Brain pericyte (primary cell): Measurements from ENCODE around the gene AARS2.

Experiments
- DNase-seq: peaks from one replicate; pipeline ENCODE4 v3.0.0-alpha.2; 2012; ENCODE audit warnings: low read depth, low spot score

Gene AARS2

DNA sequence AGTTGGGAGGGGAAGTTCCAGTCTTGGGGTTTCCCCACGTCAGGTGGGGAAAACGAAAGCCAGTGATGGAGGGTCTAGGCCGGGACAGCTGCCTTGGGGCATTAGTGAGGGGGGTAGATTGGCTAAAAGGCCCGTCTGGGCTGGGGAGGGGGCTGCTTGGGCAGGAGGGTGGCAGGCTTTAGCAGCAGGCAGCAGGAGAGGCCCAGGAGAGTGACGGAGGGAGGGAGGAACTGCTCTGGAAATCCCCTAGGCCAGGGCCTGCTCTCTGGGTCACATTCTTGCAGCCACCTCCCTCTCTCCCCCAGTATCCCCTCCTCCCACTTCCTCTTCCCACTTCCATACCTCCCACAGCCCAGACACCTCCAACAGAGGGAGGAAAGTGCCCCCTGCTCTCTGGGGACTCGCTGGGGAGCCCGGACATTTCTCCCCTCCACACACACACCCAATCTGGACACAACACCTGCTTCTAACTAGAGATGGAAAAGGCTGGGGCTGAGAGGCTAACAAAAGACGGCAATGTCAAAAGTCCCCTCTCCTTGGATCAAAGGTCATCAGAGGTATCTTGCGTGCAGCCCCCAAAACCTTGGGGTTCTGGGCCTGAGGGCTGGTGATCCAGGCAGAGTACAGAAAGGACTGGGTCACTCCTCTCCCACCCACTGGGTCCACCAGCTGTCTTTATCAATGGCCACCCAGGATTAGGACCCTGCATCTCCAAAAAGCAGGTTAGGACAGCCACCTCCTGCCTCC is 49.6 kb downstream of the AARS2 start:
- DNase-seq, result no peak

DNA sequence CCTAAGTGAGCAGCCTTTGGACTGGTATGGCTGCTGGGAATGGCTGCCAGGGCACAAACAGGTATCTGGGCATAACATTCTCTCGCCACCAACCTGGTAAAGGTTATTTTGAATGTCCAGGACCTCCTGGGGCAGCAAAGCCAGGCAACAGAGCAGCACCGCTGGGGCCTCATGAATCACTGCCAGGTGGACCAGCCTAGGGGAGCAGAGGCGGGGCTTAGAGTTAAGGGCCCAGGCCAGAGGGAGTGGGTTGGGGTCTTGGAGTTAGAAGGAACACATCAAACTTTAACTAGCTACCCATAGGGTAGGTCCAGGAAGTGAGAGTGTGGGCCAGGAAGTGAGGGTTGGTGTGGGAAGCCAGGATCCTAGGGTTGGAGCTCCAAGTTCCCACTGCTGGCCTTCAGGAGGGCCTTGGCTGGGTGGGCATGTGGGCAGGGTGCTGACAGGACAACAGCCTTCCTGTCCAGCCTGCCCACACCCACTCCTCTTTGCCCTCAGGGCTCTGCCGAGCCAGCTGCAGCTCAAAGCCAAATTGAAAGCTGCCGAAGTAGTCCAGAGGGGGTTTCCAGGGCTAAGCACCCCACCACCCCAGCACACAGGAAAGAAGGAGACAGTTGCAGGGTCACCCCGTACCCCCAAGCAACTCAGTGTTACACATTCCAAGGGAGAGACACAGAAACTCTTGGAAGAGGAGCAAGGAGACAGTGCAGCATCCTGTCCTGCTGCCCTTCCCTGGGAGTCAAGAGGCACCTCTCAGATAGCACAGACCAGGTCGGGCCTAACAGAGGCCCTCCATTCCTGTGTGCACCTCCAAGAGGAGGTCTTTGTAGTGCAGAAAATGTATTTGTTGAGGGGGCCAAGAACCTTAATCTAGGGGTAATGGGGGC is 50.4 kb downstream of the AARS2 start:
- no peak for DNase-seq

DNA sequence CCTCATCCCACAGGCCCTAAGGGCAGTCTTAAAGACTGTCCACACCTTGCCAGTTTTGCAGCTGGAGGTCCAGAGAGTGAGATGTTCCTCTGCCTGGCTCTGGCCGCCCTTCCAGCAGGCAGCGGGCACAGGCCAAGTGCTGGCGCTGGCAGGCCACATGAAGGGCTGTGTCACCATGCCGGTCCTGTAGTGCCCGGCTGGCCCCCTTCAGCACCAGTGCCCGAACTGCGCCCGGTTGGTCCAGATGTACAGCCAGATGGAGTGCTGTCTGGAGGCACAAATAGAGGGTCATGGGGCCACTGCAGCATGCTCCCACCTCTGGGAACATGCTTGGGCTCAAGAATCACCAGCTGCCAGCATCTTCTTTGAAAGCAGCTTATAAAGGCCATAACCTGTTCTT is 51.6 kb downstream of the AARS2 start:
- no peak for DNase-seq

DNA sequence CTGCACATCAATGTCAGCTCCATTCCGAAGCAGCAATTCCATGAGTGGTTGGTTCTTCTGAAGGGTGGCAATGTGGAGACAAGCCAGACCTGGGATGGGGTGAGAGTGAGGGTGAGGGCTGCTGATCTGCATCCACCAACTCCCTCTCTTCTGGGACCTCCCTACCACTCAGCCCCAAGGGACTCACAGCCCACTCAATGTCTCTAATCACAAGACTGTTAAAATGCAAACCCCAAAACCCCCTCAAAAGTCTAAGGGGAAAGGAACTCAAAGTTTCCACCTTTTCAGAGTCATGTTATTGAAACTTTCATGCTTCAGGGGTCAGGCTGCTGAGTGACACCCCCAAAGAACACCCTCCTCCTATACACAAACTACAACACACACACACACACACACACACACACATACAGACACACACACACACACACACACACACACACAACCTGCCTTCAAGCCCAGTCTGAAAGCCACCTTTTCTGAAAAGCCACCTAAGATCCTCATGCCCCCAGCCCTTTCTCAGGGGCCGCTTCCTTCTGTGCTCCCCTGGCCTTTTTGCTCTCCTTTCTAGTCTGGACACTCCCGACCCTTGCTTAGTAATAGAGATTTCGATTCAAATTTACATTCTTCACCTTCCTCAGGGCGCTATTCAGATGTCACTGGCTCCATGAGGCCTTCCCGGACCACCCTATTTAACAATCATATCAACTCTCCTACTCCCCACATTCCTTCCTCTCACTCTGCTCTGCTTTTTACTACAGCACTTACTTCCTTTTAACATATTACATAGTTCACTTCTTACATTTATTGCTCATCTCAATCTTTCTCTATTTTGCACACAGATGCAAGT is 52.5 kb downstream of the AARS2 start:
- DNase-seq, result no peak

DNA sequence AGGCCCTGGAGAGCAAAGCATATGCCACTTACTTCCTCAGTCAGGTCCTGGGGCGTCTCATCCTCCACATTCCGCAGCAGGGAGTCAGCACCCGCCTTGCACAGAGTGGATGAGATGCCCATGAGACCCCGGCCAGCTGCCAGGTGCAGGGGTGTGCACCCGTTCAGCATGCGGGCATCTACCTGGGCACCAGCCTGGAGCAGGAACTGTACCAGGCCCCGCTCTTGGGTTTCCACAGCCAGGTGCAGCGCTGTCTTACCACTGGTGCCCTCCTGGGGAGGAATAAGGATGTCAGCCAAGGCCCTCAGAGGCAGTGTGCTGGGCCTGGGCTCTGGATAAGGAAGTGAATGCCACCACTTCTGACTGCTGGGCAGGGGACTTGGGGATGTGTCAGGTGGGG is 53.1 kb downstream of the AARS2 start:
- DNase-seq, result no peak

DNA sequence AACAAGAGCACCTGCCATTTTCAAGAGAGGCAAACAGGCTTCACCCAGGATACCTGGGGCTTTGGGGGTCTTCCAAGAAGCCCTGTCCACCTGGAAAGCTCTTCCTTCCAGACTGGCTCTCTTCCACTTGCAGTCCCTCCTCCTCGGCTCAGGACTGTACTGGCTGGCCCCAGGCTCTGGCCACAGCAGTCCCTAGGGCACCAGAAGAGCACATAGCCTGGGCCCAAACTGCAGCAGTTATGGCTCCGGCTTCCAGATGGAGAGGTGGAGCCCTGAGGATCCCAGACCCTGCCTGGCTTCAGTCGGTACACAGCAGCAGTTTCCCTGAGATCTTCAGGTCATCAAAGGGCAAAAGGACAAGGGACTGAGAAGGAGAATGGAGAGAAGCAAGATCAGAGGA is 54.2 kb downstream of the AARS2 start:
- DNase-seq, result no peak

DNA sequence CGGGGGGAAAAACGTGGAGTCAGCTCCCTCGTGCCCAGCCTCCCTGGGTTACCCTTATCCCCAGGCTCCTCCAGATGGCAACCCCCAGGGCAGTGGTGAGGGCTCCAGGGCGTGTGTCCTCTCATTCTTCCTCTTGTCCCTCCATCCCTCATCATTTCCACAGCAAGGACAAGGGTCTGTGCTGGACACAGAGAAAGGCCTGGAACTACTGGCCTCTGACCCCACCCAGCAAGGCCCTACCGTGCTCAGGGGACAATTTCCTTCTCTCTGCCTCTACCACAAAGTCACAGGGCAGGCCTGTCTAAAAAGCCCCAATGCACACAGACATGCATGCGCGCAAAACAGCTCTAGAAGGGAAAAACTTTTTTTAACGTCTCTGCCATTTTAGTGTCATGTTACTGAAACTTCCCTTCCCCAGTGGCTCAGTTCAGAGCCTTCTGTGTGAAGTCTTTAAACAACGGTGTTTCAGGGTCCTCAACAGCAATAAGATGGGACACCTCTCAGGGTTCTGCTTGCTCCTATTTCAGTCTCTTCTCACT is 54.8 kb downstream of the AARS2 start:
- no peak for DNase-seq

DNA sequence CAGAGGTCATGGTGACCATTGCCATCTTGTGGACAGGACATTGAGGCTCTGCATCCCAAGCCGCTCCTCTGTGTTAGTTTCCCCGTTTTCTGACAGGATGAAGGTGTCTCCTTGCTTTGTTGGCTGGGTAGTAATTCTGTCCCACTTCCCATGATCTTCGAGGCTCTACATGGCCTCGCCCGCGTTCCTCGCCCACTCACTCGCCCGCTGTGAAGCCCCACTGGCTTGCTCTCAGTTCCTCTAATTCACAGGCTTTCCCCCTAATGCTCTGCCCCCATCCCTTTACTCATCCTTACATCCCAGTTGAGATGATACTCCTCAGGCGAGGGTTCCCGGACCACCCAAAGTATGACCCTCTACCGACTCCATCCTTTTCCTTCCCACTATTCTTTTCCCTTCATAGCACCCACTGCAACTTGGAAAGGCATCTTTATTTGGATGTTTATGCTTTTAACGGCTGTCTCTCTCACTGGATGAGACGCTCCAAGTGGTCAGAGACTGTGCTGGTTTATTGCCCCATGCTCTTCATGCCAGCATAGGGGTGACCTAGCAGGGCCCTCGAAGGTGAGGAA is 55.3 kb downstream of the AARS2 start:
- DNase-seq, result no peak

DNA sequence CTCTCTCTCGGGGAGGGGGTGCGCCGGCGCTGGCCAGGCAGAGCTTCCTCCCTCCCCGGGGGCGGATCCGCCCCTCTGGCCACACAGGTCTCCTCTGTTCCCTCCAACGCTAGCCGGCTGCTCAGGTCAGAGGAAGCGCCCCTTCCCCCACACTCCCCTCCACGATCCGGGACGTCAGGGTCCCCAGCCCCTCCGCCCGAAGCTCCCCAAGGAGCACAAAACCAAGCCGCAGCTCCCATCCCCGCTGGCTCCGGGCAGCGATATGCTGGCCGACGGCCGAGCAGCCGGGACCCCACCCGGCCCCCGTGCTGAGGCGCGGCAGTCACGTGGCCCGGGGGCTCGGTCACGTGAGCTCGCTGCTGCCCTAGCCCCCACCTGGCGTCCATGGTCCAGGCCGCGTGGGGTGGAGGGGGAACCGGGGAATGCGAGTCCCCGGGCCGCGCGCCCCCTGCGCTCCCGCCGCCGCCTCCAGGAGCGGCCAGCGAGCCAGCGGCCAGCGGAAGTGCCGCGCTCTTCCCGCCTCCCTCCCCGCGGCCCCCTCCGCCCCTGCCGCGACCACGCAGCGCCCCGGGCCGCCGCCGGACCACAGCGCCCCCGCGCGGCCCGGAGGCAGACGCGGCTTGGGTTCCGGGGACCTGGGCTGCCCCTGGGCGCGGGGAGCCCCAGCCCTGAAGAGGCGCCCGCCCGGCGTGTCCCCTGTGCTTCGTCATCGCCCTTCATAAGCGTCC is 56.0 kb downstream of the AARS2 start, which contains the start of gene SLC35B2:
TSS of gene SLC35B2 (minus strand) at position 504 of the 728 bp plus-strand sequence. CDS start at position 386, 118 bp downstream.
- no peak for DNase-seq

DNA sequence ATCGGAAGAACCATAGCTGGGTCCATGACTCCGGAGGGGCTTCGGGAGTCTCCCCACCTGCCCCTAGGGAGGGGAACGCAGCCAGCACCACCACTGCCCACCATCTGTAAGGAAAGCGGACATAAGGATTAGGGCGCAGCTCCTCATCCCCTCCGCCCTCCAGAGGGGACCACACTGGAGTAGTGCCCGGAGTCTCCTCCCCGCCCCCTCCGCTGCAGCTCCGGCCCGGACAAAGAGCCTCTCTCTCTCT is 56.4 kb downstream of the AARS2 start:
- no peak for DNase-seq

DNA sequence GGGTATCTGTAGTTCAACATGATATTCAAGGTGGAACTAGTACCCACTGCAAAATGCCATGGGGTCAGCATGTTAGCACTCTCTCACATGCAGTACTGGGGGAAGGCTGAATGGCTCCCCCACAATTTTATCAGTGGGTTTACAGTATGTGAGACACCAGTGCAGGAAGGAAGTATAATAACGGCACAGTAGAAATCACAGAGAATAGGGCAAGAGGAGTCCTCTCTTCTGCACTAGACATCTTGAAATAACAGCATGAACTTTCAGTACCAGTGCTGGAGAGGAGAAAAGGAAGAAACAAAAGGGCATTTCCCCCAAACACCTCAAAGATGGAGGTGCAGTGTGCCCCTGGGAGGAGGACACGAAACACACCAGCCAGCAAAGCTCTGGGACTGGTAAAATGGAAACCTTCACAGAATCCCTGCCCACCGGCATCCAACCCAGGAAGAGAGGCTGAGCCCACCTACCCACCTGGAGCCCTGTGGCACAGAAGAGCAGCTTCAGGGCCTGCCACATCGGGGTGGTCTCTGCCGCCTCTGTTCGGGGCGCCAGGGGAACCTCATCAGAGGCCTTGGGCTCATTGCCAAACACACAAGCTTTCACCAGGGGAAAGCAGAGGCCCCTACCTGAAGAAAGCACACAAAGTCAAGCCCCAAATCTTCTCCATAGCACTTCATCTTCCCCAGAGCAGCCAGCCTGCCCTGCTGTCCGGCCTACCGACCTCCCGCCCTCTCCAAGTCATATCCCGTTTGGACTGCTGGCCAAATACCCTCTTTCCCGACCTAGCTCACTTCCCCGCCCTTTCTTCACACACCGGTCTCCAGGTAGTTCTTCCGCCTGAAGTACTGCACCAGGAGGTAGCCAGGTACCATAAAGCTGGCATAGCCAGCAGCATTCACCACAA is 57.0 kb downstream of the AARS2 start:
- DNase-seq, result no peak

DNA sequence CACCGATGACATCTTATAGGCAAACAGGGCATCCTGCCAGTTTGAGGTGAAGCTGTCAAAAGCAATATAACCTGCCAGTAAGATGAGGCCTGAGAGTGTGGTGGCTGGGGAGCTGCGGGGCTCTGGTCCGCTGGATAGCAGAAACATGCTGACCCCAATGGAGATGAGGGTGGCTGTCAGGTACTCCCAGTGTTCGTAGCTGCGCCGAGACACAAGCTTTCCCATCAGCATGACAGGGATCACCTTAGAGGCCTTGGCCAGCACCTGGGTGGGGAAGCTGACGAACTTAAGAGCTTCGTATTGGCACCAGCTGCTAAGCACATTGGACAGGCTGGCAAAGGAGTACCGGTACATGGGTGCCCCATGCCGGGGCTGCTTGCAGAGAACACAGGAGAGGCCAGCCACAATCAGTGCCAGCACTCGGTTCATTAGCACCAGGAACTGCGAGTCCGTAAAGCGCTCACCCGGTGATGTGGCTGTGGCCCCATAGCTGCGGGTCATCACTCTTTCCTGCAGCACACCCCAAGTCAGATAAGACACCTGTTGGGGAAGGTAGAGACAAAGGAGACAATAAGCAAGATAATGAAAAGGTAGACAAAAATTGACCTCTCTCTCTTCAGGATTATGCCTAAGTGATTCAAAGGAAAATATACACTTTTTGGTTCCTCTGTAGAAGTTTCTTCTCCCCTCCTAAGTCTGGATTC is 57.9 kb downstream of the AARS2 start:
- no peak for DNase-seq

DNA sequence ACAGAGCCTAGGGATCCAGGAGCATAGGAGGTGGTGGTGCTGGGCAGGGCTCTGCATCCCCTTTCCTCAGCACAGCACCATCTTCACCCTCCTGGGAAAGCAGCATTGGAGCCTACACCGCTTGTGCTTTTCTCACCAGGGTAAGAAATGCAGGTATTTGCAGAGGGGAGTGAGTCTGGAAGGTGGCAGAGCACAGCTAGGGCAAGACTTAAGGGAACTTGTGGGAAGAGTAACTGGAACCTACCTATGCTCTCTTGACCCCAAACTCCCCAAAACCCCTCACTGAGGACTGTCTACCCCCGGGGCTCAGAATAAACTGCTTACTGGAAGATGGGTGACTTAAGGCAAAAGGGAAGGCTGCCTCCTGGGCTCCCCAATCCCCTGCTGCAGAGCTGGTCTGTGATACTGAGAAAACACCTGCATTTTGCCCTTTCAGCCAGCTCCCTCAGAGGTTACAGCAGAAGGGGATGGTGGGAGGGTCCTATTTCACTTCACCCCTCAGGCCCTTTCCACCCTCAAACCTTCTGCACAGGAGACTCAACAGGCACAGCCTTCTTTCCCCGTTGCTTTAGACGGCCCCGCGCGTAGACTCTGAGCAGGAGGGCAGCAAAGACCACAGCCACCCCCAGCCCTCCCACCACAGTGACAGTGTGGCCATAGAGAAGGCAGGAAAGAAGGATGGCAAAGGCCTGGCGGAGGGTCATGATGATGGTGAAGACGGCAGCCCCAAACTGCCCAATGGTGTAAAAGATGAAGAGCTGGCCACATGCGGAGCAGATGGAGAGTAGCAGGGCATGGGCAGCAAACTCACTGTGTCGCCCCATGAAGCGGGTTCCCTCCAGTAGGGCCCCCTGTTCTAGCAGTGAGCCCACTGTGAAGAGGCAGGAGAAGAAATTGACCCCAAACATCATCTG is 58.7 kb downstream of the AARS2 start:
- no peak for DNase-seq

DNA sequence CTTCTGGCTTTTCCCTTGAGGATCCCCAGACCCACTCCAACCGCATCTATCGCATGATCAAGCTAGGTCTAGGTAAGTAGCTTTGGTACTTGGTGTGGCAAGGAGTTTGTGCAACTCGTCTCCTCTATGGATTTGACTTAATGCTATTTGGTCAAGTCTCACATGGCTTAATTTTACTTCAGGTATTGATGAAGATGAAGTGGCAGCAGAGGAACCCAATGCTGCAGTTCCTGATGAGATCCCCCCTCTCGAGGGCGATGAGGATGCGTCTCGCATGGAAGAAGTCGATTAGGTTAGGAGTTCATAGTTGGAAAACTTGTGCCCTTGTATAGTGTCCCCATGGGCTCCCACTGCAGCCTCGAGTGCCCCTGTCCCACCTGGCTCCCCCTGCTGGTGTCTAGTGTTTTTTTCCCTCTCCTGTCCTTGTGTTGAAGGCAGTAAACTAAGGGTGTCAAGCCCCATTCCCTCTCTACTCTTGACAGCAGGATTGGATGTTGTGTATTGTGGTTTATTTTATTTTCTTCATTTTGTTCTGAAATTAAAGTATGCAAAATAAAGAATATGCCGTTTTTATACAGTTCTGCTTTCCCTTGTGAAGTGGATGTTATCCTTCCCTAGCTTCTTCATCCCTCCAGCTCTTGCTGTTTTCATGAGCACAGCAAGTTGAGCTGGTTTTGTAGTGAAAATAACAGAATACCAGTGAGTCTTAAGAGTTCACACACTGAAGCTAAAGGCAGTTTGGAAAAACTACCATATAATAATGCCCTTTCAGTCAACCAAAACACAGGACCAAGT is 59.6 kb downstream of the AARS2 start:
- no peak for DNase-seq

DNA sequence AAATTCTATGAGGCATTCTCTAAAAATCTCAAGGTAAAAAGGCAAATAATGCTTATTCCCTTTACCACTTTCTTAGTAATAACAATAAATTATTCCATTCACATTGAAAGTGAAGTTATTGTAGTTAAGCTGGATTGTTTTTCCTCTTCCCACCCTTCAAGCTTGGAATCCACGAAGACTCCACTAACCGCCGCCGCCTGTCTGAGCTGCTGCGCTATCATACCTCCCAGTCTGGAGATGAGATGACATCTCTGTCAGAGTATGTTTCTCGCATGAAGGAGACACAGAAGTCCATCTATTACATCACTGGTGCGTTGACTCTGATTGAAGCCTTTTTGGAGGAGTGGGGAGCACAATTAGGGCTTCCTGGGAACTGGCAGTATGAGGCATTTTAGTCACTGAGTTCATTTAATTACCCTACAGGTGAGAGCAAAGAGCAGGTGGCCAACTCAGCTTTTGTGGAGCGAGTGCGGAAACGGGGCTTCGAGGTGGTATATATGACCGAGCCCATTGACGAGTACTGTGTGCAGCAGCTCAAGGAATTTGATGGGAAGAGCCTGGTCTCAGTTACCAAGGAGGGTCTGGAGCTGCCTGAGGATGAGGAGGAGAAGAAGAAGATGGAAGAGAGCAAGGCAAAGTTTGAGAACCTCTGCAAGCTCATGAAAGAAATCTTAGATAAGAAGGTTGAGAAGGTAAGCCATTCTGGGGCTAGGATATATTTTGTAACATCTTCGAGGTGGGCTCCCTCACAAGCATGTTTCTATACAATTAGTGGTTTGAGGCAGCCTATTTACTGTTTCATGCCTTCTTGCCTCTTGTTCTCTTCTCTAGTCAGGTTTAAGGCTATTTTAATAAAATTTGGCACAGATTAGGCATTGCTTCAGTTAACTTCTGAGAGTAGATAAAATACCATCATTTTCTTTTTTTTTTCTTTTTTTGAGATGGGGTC is 61.3 kb downstream of the AARS2 start:
- no peak for DNase-seq

DNA sequence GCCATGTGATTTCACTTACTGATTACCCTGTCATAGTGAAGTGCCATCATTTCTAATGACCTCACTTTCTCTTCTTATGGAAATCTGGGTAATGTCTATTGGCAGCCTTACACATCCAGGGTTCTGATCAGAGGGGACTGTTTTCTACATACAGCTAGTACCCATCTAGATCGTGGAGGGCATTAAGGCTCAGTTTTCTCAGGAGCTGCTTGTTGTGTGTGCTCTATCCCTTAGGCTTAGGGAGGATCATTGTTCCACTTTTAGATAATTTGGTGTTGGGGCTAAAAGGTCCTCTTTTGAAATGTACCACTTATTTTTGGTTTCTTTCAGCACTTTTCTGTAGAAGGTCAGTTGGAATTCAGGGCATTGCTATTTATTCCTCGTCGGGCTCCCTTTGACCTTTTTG is 62.4 kb downstream of the AARS2 start:
- no peak for DNase-seq
